Coronary artery (tissue), 2 donors: ENCODE data around the gene ERC2.

Source experiments
- DNase-seq: peaks from one replicate; pipeline ENCODE4 v3.0.0-alpha.2; 2017; ENCODE audit warnings: low spot score
- H3K27ac ChIP-seq, 2 donors: fragments of 200-600 bp; sonication (generic); one replicate each; pipeline ENCODE4 v1.5.1; 2016 to 2019
- H3K4me3 ChIP-seq: fragments of 200-600 bp; sonication (generic); 2 replicates; pipeline ENCODE4 v1.5.1; 2016; ENCODE audit warnings: mild to moderate bottlenecking, moderate library complexity
- TF ChIP-seq, protein P1 (sequence below): fragments of 200-600 bp; sonication (generic); IDR thresholded peaks from one replicate; pipeline ENCODE4 v1.5.1; 2019; ENCODE audit warnings: antibody characterized with exemption

Gene ERC2

DNA sequence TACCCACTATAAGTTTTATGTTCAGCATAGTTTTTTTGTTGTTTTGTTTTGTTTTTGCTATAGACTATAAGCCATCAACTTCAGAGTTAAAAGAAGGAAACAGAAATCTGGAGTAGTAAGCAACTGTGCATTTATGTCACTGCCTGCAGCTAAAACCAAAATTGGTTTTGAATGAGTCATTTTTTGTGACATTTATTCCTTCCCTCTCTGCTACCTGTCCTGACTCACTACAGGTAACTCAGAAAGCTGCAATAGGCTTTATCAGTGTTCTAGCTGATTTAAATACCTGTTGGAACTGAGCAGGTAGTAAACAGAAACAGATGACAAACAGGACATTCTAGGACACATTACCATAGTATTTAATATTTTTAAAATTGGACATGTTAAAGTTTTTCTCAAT, 587.9 kb downstream of the ERC2 start:
- TF ChIP-seq, protein P1, sequence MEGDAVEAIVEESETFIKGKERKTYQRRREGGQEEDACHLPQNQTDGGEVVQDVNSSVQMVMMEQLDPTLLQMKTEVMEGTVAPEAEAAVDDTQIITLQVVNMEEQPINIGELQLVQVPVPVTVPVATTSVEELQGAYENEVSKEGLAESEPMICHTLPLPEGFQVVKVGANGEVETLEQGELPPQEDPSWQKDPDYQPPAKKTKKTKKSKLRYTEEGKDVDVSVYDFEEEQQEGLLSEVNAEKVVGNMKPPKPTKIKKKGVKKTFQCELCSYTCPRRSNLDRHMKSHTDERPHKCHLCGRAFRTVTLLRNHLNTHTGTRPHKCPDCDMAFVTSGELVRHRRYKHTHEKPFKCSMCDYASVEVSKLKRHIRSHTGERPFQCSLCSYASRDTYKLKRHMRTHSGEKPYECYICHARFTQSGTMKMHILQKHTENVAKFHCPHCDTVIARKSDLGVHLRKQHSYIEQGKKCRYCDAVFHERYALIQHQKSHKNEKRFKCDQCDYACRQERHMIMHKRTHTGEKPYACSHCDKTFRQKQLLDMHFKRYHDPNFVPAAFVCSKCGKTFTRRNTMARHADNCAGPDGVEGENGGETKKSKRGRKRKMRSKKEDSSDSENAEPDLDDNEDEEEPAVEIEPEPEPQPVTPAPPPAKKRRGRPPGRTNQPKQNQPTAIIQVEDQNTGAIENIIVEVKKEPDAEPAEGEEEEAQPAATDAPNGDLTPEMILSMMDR: no peak

DNA sequence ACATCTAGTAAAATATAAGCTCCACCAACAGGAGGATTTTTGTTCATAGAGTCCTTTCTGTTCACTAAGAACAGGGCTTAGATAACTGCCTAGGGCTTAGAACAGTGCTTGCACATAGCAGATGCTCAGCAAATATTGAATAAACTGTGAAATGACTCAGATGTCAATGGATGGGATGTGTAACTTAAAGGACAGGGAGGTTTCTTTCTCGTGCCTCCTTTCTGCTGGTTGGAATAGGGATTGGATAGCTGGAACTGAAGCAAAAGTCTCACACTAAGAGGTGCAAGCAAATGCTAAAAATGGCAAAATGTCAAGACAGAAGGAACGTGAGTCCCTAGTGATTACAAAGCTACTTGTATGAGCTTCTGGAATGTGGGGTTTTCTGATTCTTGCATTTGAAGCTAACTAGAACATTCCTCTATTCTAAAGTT, 588.4 kb downstream of the ERC2 start:
- Histone ChIP-seq H3K4me3 (no peak overlapping the region), H3K27ac (no peak overlapping the region)
- TF ChIP-seq, protein P1: no peak
- no peak for DNase-seq

More for the DNA sequence above, 587.9 kb downstream of the ERC2 start:
- Histone ChIP-seq H3K27ac (no peak overlapping the region), H3K4me3 (no peak overlapping the region)
- no peak for DNase-seq

DNA sequence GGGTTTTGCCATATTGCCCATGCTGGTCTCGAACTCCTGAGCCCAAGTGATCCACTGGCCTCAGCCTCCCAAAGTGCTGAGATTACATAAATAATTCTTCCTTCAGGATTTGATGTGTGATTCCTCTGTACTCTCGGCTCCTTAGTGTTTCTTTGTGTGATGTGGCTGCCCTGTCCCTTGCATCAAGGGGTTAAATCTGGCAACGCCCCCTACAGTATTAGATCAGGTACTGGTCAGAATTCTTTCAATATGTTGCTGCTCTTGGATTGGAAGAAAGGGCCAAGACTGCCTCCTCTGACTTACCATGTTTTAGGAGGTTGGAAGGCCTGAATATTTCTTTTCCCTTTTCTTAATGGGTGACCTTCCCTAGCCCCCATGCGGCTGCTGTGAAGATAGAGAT, 590.6 kb downstream of the ERC2 start:
- no peak for DNase-seq
- TF ChIP-seq, protein P1: no peak
- H3K27ac ChIP-seq: no peak overlapping the region
- no peak overlapping the region for H3K4me3 ChIP-seq

DNA sequence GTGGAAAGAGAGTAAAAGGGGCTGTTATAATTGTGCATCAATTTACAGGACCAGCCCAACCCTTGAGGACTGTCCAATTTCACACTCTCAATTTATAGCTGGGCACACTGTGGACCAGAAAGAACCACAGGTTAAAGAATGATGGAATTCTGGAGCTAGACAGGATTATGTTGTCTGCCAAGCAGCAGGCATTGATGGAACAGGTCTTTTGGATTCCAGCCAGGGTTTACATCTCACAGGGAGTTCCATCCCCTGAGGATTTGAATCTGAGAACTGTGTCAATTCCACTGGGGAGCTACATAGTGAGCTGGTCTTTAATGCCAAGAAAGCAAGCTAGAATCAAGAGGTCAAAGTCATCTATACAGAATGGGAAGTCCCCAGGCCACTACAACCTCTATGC, 591.7 kb downstream of the ERC2 start:
- no peak for DNase-seq
- Histone ChIP-seq H3K4me3 (no peak overlapping the region), H3K27ac (no peak overlapping the region)

DNA sequence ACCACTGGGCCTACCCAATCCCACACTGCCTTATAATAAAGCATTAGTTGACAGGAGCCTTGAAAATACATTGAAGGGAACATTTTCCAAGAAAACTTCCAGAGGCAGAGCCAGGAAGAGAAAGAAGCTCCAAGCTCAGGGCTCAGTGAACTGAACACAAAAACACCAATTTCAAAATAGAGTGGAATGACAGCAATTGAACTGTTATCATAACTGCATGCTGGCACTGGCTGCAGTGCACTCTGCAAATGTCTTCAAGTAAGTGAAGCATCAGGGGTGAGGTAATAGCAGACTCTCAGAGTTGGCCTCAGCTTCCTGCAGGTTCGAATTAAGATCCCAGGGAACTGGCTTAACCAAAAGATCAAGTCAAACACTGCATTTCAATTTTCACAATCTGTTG, 593.2 kb downstream of the ERC2 start:
- Histone ChIP-seq H3K27ac (no peak overlapping the region), H3K4me3 (no peak overlapping the region)
- no peak for DNase-seq
- TF ChIP-seq, protein P1: no peak

More for the DNA sequence above, 591.7 kb downstream of the ERC2 start:
- TF ChIP-seq, protein P1: no peak

DNA sequence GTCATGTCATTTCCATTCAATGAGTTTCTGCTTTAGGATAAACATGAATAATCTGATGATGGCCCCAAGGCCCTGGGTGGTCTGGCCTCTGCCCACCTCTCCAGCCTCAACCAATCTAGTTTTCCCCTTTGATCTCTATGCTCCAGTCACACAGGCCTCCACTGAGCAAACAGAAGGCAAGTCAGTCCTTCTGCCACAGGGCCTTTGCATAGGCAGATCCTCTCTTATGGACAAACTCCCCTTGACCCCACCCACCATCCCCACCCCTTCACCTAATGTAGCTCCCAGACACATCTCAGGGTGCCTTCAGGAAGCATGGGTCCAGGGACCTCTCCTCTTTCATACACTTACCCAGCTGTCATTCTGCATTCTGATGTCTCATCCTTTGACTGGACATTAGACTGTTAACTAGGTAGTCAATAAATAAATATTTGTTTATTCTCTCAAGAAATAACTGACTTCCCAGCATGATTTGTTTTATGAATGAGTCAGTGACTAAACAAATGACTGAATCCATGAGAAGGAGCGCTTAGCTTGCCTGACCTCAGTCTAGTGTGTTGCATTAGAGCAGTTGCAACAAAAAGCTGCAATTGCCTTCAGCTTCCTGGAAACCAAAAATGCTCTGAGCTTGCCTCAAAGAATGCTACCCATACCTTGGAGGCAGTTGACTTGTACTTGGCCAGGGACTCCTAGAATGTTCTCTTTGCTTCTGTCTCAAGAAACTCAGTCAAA, 594.6 kb downstream of the ERC2 start:
- TF ChIP-seq, protein P1: no peak
- H3K27ac ChIP-seq: no peak overlapping the region

DNA sequence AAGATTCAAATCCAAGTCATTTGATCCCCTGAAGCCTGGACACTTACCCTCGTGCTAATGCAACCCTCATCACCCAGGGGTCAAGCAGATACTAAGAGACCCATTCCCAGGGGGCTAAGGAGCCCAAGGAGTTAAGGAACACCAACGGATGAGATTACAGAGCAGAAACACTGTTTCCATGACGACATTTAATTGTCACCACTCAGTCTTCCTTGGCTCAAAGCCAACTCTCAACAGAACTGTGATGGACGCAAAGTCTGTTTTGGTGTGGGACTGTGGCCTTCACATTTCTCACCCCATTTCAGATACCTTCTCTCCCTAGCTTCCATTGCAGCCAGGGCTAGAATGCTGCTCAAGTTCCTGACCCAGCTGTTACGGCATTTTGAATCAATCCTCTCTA, 597.7 kb downstream of the ERC2 start:
- no peak overlapping the region for H3K4me3 ChIP-seq
- H3K27ac ChIP-seq: no peak overlapping the region
- DNase-seq: no peak
- TF ChIP-seq, protein P1: no peak

More for the DNA sequence above, 594.6 kb downstream of the ERC2 start:
- no peak for DNase-seq
- no peak overlapping the region for H3K4me3 ChIP-seq
